Heart left ventricle (tissue), 16 donors: Measurements from ENCODE around the gene NXN. TPM values are rescaled to one million over a fixed set of nuclear protein-coding genes. Genes with fewer than 3 reads are reported as not detected.

Experiments
- ATAC-seq, 4 donors: fragments of 200-7000 bp; cut with Tn5 transposase; one replicate each; pipeline ENCODE4 v1.9.1; 2020 to 2022; ENCODE audit warnings: moderate library complexity in 4 of 4, mild to moderate bottlenecking in 3 of 4, moderate number of reproducible peaks in 1 of 4
- DNase-seq, 5 donors: peaks; one replicate each; pipeline ENCODE4 v3.0.0-alpha.2; 2020
- H3K27ac ChIP-seq, 12 donors: fragments of 200-600 bp; sonication (generic) in 4 of 12; one replicate each; pipeline versions ENCODE4 v1.5.0 to v1.8.0; 2016 to 2022; ENCODE audit warnings: mild to moderate bottlenecking in 2 of 12
- H3K27me3 ChIP-seq, 9 donors: fragments of 200-600 bp; sonication (generic) in 2 of 9; one replicate each; pipeline versions ENCODE4 v1.5.1 to v1.8.0; 2016 to 2022; ENCODE audit warnings: mild to moderate bottlenecking in 3 of 9
- H3K36me3 ChIP-seq, 9 donors: fragments of 200-600 bp; sonication (generic) in 2 of 9; one replicate each; pipeline versions ENCODE4 v1.5.0 to v1.8.0; 2018 to 2022; ENCODE audit warnings: mild to moderate bottlenecking in 2 of 9
- H3K4me1 ChIP-seq, 12 donors: fragments of 200-600 bp; sonication (generic) in 4 of 12; one replicate each; pipeline versions ENCODE4 v1.5.0 to v1.8.0; 2016 to 2022; ENCODE audit warnings: mild to moderate bottlenecking in 3 of 12
- H3K4me3 ChIP-seq, 12 donors: fragments of 200-600 bp; sonication (generic) in 4 of 12; one replicate each; pipeline versions ENCODE4 v1.5.0 to v1.8.0; 2017 to 2022; ENCODE audit warnings: mild to moderate bottlenecking in 9 of 12, moderate library complexity in 4 of 12
- H3K9me3 ChIP-seq, 12 donors: fragments of 200-600 bp; sonication (generic) in 4 of 12; one replicate each; pipeline versions ENCODE4 v1.5.0 to v1.8.0; 2016 to 2022; ENCODE audit warnings: mild to moderate bottlenecking in 1 of 12
- POLR2A ChIP-seq, 2 donors: fragments of 450-650 bp; IDR thresholded peaks; one replicate each; pipeline ENCODE4 v1.6.1; 2017; ENCODE audit warnings: antibody characterized with exemption in 2 of 2, mild to moderate bottlenecking in 2 of 2, moderate library complexity in 2 of 2
- WGBS, 4 donors: extraction: QIAGEN DNeasy Blood & Tissue Kit in 2 of 4; methylation state at CpG; one replicate each; pipeline versions ENCODE4 v1.1.5 to v1.1.7; 2013 to 2018; 5-methylcytosine and 5-hydroxymethylcytosine counted together
- intact Hi-C, 10 donors: fragments of 100-400 bp; cut with DNase I; formaldehyde crosslinking; loops; one replicate each; pipeline versions ENCODE4 v1.11.1 to v1.14.2; 2022
- polyA plus RNA-seq, 2 donors: library from polyadenylated mRNA; stranded (reverse); fragments of 200-250 nt; gene quantifications; one replicate each; pipeline ENCODE4 v1.2.3, GENCODE V29; 2013
- total RNA-seq, 9 donors: library from RNA; depleted of rRNA in 2 of 9; stranded (reverse); fragments of >200 nt in 2 of 9; fragmentation: NEBNext Ultra II Directional in 3 of 9; extraction: Animal tissue kit (Norgen Biotek cat#: 25700) in 3 of 9; gene quantifications; one replicate each; pipeline versions ENCODE4 v1.1.0 to v1.2.4, GENCODE V29; 2016 to 2023
- TF ChIP-seq, protein P1 (sequence below), 12 donors: fragments of 200-600 bp; sonication (generic) in 4 of 12; IDR thresholded peaks; one replicate each; pipeline versions ENCODE4 v1.5.0 to v1.8.0; 2018 to 2022; ENCODE audit warnings: antibody characterized with exemption in 12 of 12, mild to moderate bottlenecking in 5 of 12
- donor health status: ischemic (EF 13 %, LVEDD 7.1; RV severe dilation, severe dysfunction).
- donor health status: healthy with polysubstance abuse.
- donor health status: DM: no; HTN: yes; CAD: no.
- donor health status: DM: no; HTN: no; CAD: no.
- donor health status: ischemic (EF 25% LVEDD 6.9; RV normal size, moderate dysfunction).
- donor health status: ischemic (EF 25% LVEDD 5.7; RV mildly dilated, moderate dysfunction).
- donor health status: healthy.
- donor health status: DM: yes; HTN: yes; CAD: no.
- donor health status: ischemic (EF 35%, LVEDD 5.7; RV mildly dilated, moderate dysfunction).
- donor health status: nonischemic (EF 11% LVEDD 7.7; RV severe dilation, severe dysfunction).
- donor health status: DM: yes; HTN: yes; CAD: no.
- donor health status: PGD.
- donor health status: ischemic (EF 29% LVEDD 5.4; RV normal size, mild dysfunction).
- donor health status: nonischemic (EF 23%, LVEDD 6.1; RV moderate dilation, normal function).

NXN gene
- total and polyA plus RNA-seq, 11 donors = 8.6 to 20.3 (median 14.1) TPM

- TF ChIP-seq, protein P1, sequence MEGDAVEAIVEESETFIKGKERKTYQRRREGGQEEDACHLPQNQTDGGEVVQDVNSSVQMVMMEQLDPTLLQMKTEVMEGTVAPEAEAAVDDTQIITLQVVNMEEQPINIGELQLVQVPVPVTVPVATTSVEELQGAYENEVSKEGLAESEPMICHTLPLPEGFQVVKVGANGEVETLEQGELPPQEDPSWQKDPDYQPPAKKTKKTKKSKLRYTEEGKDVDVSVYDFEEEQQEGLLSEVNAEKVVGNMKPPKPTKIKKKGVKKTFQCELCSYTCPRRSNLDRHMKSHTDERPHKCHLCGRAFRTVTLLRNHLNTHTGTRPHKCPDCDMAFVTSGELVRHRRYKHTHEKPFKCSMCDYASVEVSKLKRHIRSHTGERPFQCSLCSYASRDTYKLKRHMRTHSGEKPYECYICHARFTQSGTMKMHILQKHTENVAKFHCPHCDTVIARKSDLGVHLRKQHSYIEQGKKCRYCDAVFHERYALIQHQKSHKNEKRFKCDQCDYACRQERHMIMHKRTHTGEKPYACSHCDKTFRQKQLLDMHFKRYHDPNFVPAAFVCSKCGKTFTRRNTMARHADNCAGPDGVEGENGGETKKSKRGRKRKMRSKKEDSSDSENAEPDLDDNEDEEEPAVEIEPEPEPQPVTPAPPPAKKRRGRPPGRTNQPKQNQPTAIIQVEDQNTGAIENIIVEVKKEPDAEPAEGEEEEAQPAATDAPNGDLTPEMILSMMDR (IDR thresholded peaks at IDR 0.05) = no peak
- Histone ChIP-seq H3K27ac (peak overlapping the region in 5 of 12 donors; percentile 5 to 78 (median 39)), H3K27me3 (no peaks in the 10 kb centered on the region), H3K4me1 (peaks cover 0 to 22% (median 10%) of the 10 kb centered on the region in 12 donors), H3K4me3 (peak overlapping the region in 1 of 12 donors; percentile 12), H3K9me3 (no peaks in the 10 kb centered on the region), H3K36me3 (no peaks in the 10 kb centered on the region)
- intact Hi-C loops = no loop called here
- WGBS, 4 donors = 28 to 40% (median 34%) methylated on average over 15 of the region's 15 CpGs
- DNase-seq (no peak), ATAC-seq (peak in 3 of 4 donors; percentile 63 to 71 (median 63))
Observed at GRCh38 chr17:933312-934073, 46.1 kb downstream of the NXN start.

- TF ChIP-seq, protein P1 (IDR thresholded peaks at IDR 0.05) = no peak
- no peak for TF ChIP-seq POLR2A (IDR thresholded peaks at IDR 0.05)
- ATAC-seq (no peak), DNase-seq (no peak)
- intact Hi-C loops = no loop called here
- Histone ChIP-seq H3K4me3 (no peak overlapping the region), H3K4me1 (peaks cover 0 to 29% (median 10%) of the 10 kb centered on the region in 12 donors), H3K36me3 (no peaks in the 10 kb centered on the region), H3K27ac (peak overlapping the region in 1 of 12 donors; percentile 41), H3K27me3 (no peaks in the 10 kb centered on the region), H3K9me3 (no peaks in the 10 kb centered on the region)
- 80 to 89% (median 86%) methylated on average over 9 of the region's 9 CpGs for WGBS, 4 donors
Observed at GRCh38 chr17:930258-930657, 49.3 kb downstream of the NXN start.

GRCh38 chr17:929586-929985 is 50.0 kb downstream of the NXN start:
- Histone ChIP-seq H3K4me3 (no peak overlapping the region), H3K4me1 (peaks cover 0 to 29% (median 10%) of the 10 kb centered on the region in 12 donors), H3K36me3 (no peaks in the 10 kb centered on the region), H3K9me3 (no peaks in the 10 kb centered on the region), H3K27me3 (no peaks in the 10 kb centered on the region), H3K27ac (peak overlapping the region in 1 of 12 donors; percentile 41)
- WGBS, 4 donors = 75 to 77% (median 76%) methylated on average over 8 of the region's 8 CpGs
- TF ChIP-seq, protein P1 (IDR thresholded peaks at IDR 0.05) = no peak
- no peak for TF ChIP-seq POLR2A (IDR thresholded peaks at IDR 0.05)
- ATAC-seq (peak in 1 of 4 donors; percentile 38), DNase-seq (no peak)
- intact Hi-C loops = loop anchor here in 2 of 10 donors (10.0 kb wide), 1 partner anchor 45 kb away; the partner anchor contains the start of gene NXN (in 2 of the 2)

DNA sequence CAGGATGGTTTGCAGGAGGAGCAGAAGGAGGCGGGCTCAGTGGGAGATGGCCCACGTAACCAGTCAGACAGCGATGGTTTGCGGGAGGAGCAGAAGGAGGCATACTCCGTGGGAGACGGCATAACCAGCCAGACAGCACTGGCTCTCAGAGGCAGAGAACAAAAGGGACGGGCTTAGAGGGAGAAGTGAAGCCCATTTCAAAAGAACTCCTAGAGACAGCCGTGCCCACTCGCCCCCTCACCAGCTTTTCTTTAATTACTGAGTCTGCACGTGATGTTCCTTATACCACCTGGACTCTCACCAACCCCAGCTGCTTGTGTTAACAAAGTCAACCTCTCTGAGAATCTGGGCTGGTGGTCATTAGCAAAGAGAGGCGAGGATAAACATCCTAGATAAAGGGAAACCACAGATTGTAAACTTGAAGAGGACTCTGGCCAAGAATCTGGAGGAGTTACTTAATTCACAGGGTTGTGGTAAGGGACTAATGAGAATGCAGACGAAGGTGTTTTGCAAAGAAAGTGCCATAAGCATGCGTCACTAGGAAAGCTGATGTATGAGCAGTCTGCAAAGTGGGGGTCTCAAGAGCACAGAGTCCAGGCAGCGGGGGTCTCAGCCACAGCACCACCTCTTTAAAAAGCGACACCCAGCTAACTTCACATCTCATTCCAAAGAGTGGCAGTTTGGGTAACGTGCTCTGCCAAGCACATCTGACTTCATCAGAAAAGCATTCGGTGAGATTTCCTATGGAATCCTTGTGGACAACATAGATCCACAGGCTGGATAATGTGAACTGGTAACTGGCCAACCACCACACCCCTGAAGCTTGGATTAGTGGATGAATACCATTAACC is 51.7 kb downstream of the NXN start:
- DNase-seq (no peak), ATAC-seq (peak in 2 of 4 donors; percentile 13 to 46)
- Histone ChIP-seq H3K9me3 (no peaks in the 10 kb centered on the region), H3K4me1 (peaks cover 0 to 19% (median under 1%) of the 10 kb centered on the region in 12 donors), H3K27ac (peak overlapping the region in 1 of 12 donors; percentile 65), H3K36me3 (no peaks in the 10 kb centered on the region), H3K27me3 (no peaks in the 10 kb centered on the region), H3K4me3 (no peak overlapping the region)
- WGBS, 4 donors = 75 to 86% (median 83%) methylated on average over 15 to 17 of the region's 17 CpGs
- TF ChIP-seq, protein P1 (IDR thresholded peaks at IDR 0.05) = no peak
- no peak for TF ChIP-seq POLR2A (IDR thresholded peaks at IDR 0.05)
- intact Hi-C loops = loop anchor here in 2 of 10 donors (10.0 kb wide), 1 partner anchor 47 kb away; the partner anchor contains the start of gene NXN (in 2 of the 2)
